Esophagus squamous epithelium (tissue), 5 donors: ENCODE measurements around the gene ZCCHC9. TPM values are rescaled to one million over a fixed set of nuclear protein-coding genes. Genes with fewer than 3 reads are reported as not detected.
"Not testable (repeated sequence)": the region's sequence is repeated elsewhere in the genome, so short reads cannot be mapped to it uniquely, and the experiment has no call there.

ENCODE experiments used
- DNase-seq: peaks from one replicate; lab custom pipeline; 2025; lab: John Stamatoyannopoulos, UW
- H3K27ac ChIP-seq, 4 donors: fragments of 200-600 bp; sonication (generic); one replicate each; pipeline ENCODE4 v1.5.1; 2016 to 2019; ENCODE audit warnings: mild to moderate bottlenecking in 1 of 4
- H3K27me3 ChIP-seq, 4 donors: fragments of 200-600 bp; sonication (generic); 1 replicate in 3 of 4; 2 replicates in 1 of 4; pipeline versions ENCODE4 v1.5.1 to v1.6.0; 2017 to 2021; ENCODE audit warnings: antibody characterized with exemption in 1 of 4
- H3K36me3 ChIP-seq, 3 donors: fragments of 200-600 bp; sonication (generic); one replicate each; pipeline ENCODE4 v1.5.1; 2016 to 2019
- H3K4me1 ChIP-seq, 3 donors: fragments of 200-600 bp; sonication (generic); one replicate each; pipeline ENCODE4 v1.5.1; 2017 to 2019
- H3K4me3 ChIP-seq, 4 donors: fragments of 200-600 bp; sonication (generic); 1 replicate in 3 of 4; 2 replicates in 1 of 4; pipeline ENCODE4 v1.5.1; 2016 to 2019; ENCODE audit warnings: mild to moderate bottlenecking in 2 of 4, moderate library complexity in 1 of 4
- H3K9me3 ChIP-seq, 3 donors: fragments of 200-600 bp; sonication (generic); one replicate each; pipeline ENCODE4 v1.5.1; 2016 to 2019
- CTCF ChIP-seq, 6 experiments: fragments of 450-650 bp in 4 of 6; fragments of 200-600 bp in 2 of 6; sonication (generic) in 2 of 6; IDR thresholded peaks; one replicate each; pipeline ENCODE4 v1.5.1; 2016 to 2019; ENCODE audit warnings: antibody characterized with exemption in 6 of 6, mild to moderate bottlenecking in 4 of 6, moderate library complexity in 4 of 6
- POLR2A ChIP-seq, 4 donors: fragments of 450-650 bp; IDR thresholded peaks; one replicate each; pipeline ENCODE4 v1.6.1; 2017; ENCODE audit warnings: antibody characterized with exemption in 4 of 4, mild to moderate bottlenecking in 4 of 4, moderate library complexity in 3 of 4
- WGBS, 2 donors: methylation state at CpG; one replicate each; pipeline ENCODE4 v1.1.5; 2018; 5-methylcytosine and 5-hydroxymethylcytosine counted together
- intact Hi-C: fragments of 100-400 bp; cut with DNase I; formaldehyde crosslinking; loops from one replicate; pipeline ENCODE4 v1.15.0; 2022
- total RNA-seq, 4 donors: library from RNA; depleted of rRNA; stranded (reverse); fragments of >200 nt; gene quantifications; one replicate each; pipeline ENCODE4 v1.1.0, GENCODE V29; 2016
- donor health status: DM: yes; HTN: yes; CAD: no.

Gene ZCCHC9
- total RNA-seq, 4 donors from 2014 or later: 18.3 to 23.6 (median 19.6) TPM

- no peak overlapping the region for H3K27ac ChIP-seq
- H3K27me3 ChIP-seq: no peaks in the 10 kb centered on the region
- intact Hi-C loops: no loop called here
- H3K4me1 ChIP-seq: peaks cover 0 to 5% (median 0%) of the 10 kb centered on the region in 3 donors
- DNase-seq: no peak
- no peaks in the 10 kb centered on the region for H3K36me3 ChIP-seq
- H3K9me3 ChIP-seq: no peaks in the 10 kb centered on the region
- WGBS, 2 donors: 75 to 94% methylated on average over 1 of the region's 1 CpG
- no peak overlapping the region for H3K4me3 ChIP-seq
- no peak for TF ChIP-seq POLR2A (IDR thresholded peaks at IDR 0.05)
- TF ChIP-seq CTCF (IDR thresholded peaks at IDR 0.05): no peak
Observed at GRCh38 chr5:81283976-81284375, 17.4 kb upstream of the ZCCHC9 start.

GRCh38 chr5:81286059-81286617 is 15.2 kb upstream of the ZCCHC9 start:
- no peak overlapping the region for H3K27ac ChIP-seq
- no peaks in the 10 kb centered on the region for H3K36me3 ChIP-seq
- intact Hi-C loops: no loop called here
- no peak for DNase-seq
- no peak for TF ChIP-seq CTCF (IDR thresholded peaks at IDR 0.05)
- no peak for TF ChIP-seq POLR2A (IDR thresholded peaks at IDR 0.05)
- no peaks in the 10 kb centered on the region for H3K9me3 ChIP-seq
- H3K27me3 ChIP-seq: no peaks in the 10 kb centered on the region
- peaks cover 0 to 5% (median 0%) of the 10 kb centered on the region in 3 donors for H3K4me1 ChIP-seq
- no peak overlapping the region for H3K4me3 ChIP-seq
- 39 to 64% methylated on average over 2 to 3 of the region's 3 CpGs for WGBS, 2 donors

GRCh38 chr5:81288021-81288433 is 13.4 kb upstream of the ZCCHC9 start:
- intact Hi-C loops: no loop called here
- H3K9me3 ChIP-seq: peaks cover 0 to 8% (median 0%) of the 10 kb centered on the region in 3 donors
- no peak overlapping the region for H3K27ac ChIP-seq
- no peak overlapping the region for H3K4me3 ChIP-seq
- H3K36me3 ChIP-seq: peaks cover 0 to 3% (median 0%) of the 10 kb centered on the region in 3 donors
- no peak for DNase-seq
- WGBS, 2 donors: 56 to 66% methylated on average over 4 of the region's 4 CpGs
- peaks cover 0 to 5% (median 0%) of the 10 kb centered on the region in 3 donors for H3K4me1 ChIP-seq
- H3K27me3 ChIP-seq: no peaks in the 10 kb centered on the region
- TF ChIP-seq POLR2A (IDR thresholded peaks at IDR 0.05) (no peak), CTCF (IDR thresholded peaks at IDR 0.05) (no peak)

- Histone ChIP-seq H3K27ac (no peak overlapping the region), H3K4me3 (no peak overlapping the region), H3K9me3 (peaks cover 0 to 11% (median 0%) of the 10 kb centered on the region in 3 donors), H3K36me3 (peaks cover 0 to 3% (median 0%) of the 10 kb centered on the region in 3 donors), H3K27me3 (no peaks in the 10 kb centered on the region), H3K4me1 (peaks cover 0 to 5% (median 0%) of the 10 kb centered on the region in 3 donors)
- TF ChIP-seq POLR2A (IDR thresholded peaks at IDR 0.05) (no peak), CTCF (IDR thresholded peaks at IDR 0.05) (no peak)
- 78 to 86% methylated on average over 1 of the region's 1 CpG for WGBS, 2 donors
- intact Hi-C loops: loop anchor here (10.0 kb wide), 1 partner anchor 95 kb away; no protein-coding TSS in a partner anchor
- no peak for DNase-seq
Observed at GRCh38 chr5:81290146-81290545, 11.2 kb upstream of the ZCCHC9 start.

GRCh38 chr5:81292130-81292529 is 9.3 kb upstream of the ZCCHC9 start:
- Histone ChIP-seq H3K4me1 (peaks cover 0 to 5% (median 0%) of the 10 kb centered on the region in 3 donors), H3K27me3 (no peaks in the 10 kb centered on the region), H3K4me3 (no peak overlapping the region), H3K36me3 (peaks cover 0 to 3% (median 0%) of the 10 kb centered on the region in 3 donors), H3K9me3 (peaks cover 0 to 11% (median 0%) of the 10 kb centered on the region in 3 donors), H3K27ac (no peak overlapping the region)
- intact Hi-C loops: loop anchor here (10.0 kb wide), 1 partner anchor 97 kb away; no protein-coding TSS in a partner anchor
- no peak for TF ChIP-seq POLR2A (IDR thresholded peaks at IDR 0.05)
- TF ChIP-seq CTCF (IDR thresholded peaks at IDR 0.05): no peak
- no peak for DNase-seq
- WGBS, 2 donors: 75 to 100% methylated on average over 1 to 2 of the region's 2 CpGs

GRCh38 chr5:81294021-81294420 is 7.4 kb upstream of the ZCCHC9 start:
- not testable (repeated sequence) for H3K27me3 ChIP-seq, H3K36me3 ChIP-seq, H3K4me1 ChIP-seq, H3K27ac ChIP-seq, H3K4me3 ChIP-seq, DNase-seq
- peaks cover 0 to 11% (median 0%) of the 10 kb centered on the region in 3 donors for H3K9me3 ChIP-seq
- WGBS, 2 donors: 81 to 88% methylated on average over 5 of the region's 5 CpGs
- intact Hi-C loops: loop anchor here (10.0 kb wide), 1 partner anchor 99 kb away; no protein-coding TSS in a partner anchor
